ENCODE results near the gene MTHFD2. TPM values are rescaled to one million over a fixed set of nuclear protein-coding genes. Genes with fewer than 3 reads are reported as not detected.

The MTHFD2 gene
- total RNA-seq = 10 to 100 TPM; 28.7 to 41.1 (median 40.5) TPM
- 37.6 TPM for total RNA-seq (2013)

DNA sequence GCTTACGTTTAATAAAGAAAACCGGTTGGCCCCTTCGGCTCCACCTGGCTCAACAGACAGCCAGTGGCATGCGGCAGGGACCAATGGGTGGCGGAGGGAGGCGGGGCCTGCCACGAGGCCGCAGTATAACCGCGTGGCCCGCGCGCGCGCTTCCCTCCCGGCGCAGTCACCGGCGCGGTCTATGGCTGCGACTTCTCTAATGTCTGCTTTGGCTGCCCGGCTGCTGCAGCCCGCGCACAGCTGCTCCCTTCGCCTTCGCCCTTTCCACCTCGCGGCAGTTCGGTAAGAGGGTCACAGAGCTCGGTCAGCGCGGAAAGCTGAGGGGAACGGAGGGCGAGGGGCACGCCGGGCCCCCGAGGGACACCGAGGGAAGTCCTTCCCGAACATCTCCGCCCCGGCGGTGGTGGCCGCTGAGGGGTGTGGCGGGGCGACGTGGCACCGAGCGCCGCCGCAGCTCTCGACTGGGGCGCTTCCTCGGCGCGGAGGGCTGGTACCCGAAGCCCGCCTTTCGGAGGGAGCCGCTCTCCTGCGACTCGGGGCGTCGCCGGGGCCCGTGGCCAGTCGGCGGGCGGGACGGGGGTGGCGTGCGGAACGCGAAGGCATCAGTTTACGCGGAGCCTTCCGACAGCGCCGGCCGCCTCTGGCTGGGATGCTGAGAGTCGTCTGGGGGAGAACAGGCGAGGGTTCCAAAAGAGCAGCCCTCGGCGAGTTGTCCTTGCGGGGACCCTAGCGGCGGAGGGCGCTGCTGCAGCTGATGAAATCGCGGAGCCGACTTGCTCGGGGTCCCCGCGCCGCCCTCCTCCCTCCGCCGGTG, at the start of gene MTHFD2:
TSS of gene MTHFD2 (plus strand) at position 155 of the 814 bp plus-strand sequence. CDS start at position 182, 27 bp downstream.
- intact Hi-C loops (cut with micrococcal nuclease) = loop anchor here (1.0 kb wide), 2 partner anchors 8 to 20 kb away; partner anchors contain the start of gene MOB1A
- Histone ChIP-seq H3K27ac (ENCODE audit: low read length) (peak within 1 kb of the TSS; percentile 84), H3K9me3 (ENCODE audit: control insufficient read depth, insufficient read depth, low read length) (no peaks in the 10 kb centered on the region), H3K36me3 (ENCODE audit: control insufficient read depth, insufficient read depth, low read length) (no peaks in the 10 kb centered on the region), H3K27me3 (ENCODE audit: control insufficient read depth, insufficient read depth, low read length) (no peaks in the 10 kb centered on the region), H3K4me1 (ENCODE audit: control insufficient read depth, insufficient read depth, low read length) (peaks cover 15% of the 10 kb centered on the region), H3K4me3 (ENCODE audit: low read length) (peak within 1 kb of the TSS; percentile 71)
- H3K4me1 Mint-ChIP-seq = peaks cover 30% of the 10 kb centered on the region in 2 donors
- no peaks in the 10 kb centered on the region for H3K9me3 Mint-ChIP-seq
- WGBS (ENCODE audit: insufficient coverage) = under 1% methylated on average over 96 of the region's 96 CpGs
- no peaks in the 10 kb centered on the region for H3K36me3 Mint-ChIP-seq
- peak within 1 kb of the TSS; percentile 99 for H3K4me3 Mint-ChIP-seq
- peak; percentile 82 to 95 (median 88) for ATAC-seq
- peak; percentile 84 to 93 for DNase-seq
- H3K27ac Mint-ChIP-seq = peak within 1 kb of the TSS; percentile 98 to 99
- TF ChIP-seq, protein P1, sequence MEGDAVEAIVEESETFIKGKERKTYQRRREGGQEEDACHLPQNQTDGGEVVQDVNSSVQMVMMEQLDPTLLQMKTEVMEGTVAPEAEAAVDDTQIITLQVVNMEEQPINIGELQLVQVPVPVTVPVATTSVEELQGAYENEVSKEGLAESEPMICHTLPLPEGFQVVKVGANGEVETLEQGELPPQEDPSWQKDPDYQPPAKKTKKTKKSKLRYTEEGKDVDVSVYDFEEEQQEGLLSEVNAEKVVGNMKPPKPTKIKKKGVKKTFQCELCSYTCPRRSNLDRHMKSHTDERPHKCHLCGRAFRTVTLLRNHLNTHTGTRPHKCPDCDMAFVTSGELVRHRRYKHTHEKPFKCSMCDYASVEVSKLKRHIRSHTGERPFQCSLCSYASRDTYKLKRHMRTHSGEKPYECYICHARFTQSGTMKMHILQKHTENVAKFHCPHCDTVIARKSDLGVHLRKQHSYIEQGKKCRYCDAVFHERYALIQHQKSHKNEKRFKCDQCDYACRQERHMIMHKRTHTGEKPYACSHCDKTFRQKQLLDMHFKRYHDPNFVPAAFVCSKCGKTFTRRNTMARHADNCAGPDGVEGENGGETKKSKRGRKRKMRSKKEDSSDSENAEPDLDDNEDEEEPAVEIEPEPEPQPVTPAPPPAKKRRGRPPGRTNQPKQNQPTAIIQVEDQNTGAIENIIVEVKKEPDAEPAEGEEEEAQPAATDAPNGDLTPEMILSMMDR (IDR thresholded peaks at IDR 0.05) = peak; percentile 85
- no peaks in the 10 kb centered on the region for H3K27me3 Mint-ChIP-seq (ENCODE audit: low read depth in 2 of 2)

DNA sequence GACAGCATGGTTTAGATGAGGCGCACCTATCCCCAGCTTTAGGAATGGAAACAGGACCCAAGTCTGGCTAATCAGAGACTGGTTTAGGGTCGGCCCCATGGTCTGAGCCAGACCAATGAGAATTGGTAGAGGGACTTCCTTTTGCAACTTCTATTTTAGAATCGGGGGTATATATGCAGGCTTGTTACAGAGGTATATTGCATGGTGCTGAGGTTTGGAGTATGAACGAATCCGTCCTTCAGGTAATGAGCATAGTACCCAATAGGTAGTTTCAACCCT, 49.2 kb upstream of the MTHFD2 start:
- H3K36me3 ChIP-seq (ENCODE audit: control insufficient read depth, insufficient read depth, low read length) = peaks cover 26% of the 10 kb centered on the region
- H3K27me3 ChIP-seq (ENCODE audit: control insufficient read depth, insufficient read depth, low read length) = no peaks in the 10 kb centered on the region
- intact Hi-C loops (cut with micrococcal nuclease) = loop anchor here (10.0 kb wide), 1 partner anchor 164 kb away; the partner anchor contains the start of gene TET3
- Mint-ChIP-seq H3K4me1 (peaks cover 0 to 5% of the 10 kb centered on the region in 2 donors), H3K4me3 (no peak overlapping the region), H3K27me3 (ENCODE audit: low read depth in 2 of 2) (no peaks in the 10 kb centered on the region), H3K27ac (no peak overlapping the region), H3K36me3 (no peaks in the 10 kb centered on the region), H3K9me3 (no peaks in the 10 kb centered on the region)
- H3K27ac ChIP-seq (ENCODE audit: low read length) = no peak overlapping the region
- no peak for DNase-seq
- peaks cover 22% of the 10 kb centered on the region for H3K4me1 ChIP-seq (ENCODE audit: control insufficient read depth, insufficient read depth, low read length)
- no peaks in the 10 kb centered on the region for H3K9me3 ChIP-seq (ENCODE audit: control insufficient read depth, insufficient read depth, low read length)
- no peak overlapping the region for H3K4me3 ChIP-seq (ENCODE audit: low read length)
- 89% methylated on average over 4 of the region's 5 CpGs for WGBS (ENCODE audit: insufficient coverage)
- TF ChIP-seq, protein P1 (IDR thresholded peaks at IDR 0.05) = no peak
- ATAC-seq = no peak

DNA sequence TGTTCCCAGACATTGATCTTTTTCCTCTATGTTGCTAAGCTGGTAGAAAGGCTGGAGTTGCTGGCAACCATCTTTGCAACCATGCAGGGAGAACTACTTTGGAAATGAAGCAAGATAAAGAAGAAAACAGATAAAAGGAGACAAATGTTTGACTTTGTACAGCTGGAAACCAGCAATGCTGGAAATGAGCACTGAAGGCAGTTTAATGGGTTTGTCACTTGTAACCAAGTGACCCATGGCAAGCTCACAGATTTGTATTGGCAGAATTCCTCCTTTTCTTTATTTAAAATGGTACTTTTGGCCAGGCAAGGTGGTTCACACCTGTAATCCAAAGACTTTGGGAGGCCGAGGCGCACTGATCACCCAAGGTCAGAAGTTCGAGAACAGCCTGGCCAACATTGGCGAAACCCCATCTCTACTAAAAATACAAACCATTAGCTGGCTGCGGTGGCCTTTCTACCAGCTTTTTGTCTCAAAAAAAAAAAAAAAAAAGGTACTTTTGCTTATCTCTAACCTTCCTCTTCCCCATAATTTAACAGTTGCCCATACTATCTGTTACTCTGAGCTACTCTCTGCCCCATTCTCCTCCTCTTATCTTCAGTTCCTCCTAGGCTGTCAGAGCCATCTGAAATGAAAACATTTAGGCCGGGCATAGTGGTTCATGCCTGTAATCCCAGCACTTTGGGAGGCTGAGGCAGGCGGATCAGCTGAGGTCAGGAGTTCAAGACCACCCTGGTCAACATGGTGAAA, 48.7 kb upstream of the MTHFD2 start:
- Mint-ChIP-seq H3K4me3 (no peak overlapping the region), H3K9me3 (no peaks in the 10 kb centered on the region), H3K36me3 (no peaks in the 10 kb centered on the region), H3K27me3 (ENCODE audit: low read depth in 2 of 2) (no peaks in the 10 kb centered on the region), H3K4me1 (peaks cover 0 to 5% of the 10 kb centered on the region in 2 donors), H3K27ac (peak overlapping the region in 1 of 2 donors; percentile 63)
- no peaks in the 10 kb centered on the region for H3K9me3 ChIP-seq (ENCODE audit: control insufficient read depth, insufficient read depth, low read length)
- no peak for DNase-seq
- H3K27me3 ChIP-seq (ENCODE audit: control insufficient read depth, insufficient read depth, low read length) = no peaks in the 10 kb centered on the region
- intact Hi-C loops (cut with micrococcal nuclease) = loop anchor here (10.0 kb wide), 1 partner anchor 165 kb away; the partner anchor contains the start of gene TET3
- 94% methylated on average over 7 of the region's 7 CpGs for WGBS (ENCODE audit: insufficient coverage)
- peaks cover 22% of the 10 kb centered on the region for H3K4me1 ChIP-seq (ENCODE audit: control insufficient read depth, insufficient read depth, low read length)
- TF ChIP-seq, protein P1 (IDR thresholded peaks at IDR 0.05) = no peak
- H3K4me3 ChIP-seq (ENCODE audit: low read length) = no peak overlapping the region
- ATAC-seq = no peak
- H3K27ac ChIP-seq (ENCODE audit: low read length) = no peak overlapping the region
- H3K36me3 ChIP-seq (ENCODE audit: control insufficient read depth, insufficient read depth, low read length) = peaks cover 25% of the 10 kb centered on the region

All from natural killer cell (primary cell).